ENCODE data around the gene VEZT. TPM values are rescaled to one million over a fixed set of nuclear protein-coding genes. Genes with fewer than 3 reads are reported as not detected.

The VEZT gene
- total and polyA plus RNA-seq, 10 of the 15 experiments (the other 5 are each of a cell fraction or from before 2014, with no cell fraction given): 32.8 to 134 (median 66.2) TPM

DNA sequence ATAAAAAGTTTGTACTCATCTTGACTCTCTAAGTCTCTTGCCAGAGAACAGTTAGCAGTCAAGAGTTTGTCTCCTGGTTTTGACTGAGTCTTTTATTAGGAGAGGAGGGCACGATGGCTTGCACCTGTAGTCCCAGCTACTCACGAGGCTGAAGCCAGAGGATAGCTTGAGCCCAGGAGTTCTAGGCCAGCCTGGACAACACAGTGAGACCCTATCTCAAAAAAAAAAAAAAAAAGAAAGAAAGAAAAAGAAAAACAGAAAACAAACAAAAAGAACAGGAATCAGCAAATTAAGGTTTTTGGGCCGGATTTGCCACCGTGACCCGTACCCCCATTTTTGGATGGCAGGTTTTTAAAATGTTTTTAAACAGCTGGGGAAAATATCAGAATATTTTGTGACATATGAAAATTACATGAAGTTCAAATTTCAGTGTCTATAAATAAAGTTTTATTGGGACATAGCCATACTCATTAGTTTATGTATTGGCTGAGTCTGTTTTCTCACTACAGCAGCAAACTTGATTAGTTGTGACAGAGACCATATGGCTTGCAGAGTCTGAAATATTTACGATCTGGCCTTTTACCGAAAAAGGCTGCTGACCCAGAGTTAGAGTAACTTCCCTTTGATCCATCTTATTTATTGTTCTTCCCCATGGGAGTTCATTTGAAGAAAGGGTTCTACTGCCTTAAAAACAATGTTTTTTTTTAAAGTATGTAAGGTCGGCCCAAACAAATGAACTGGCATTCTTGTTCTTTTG is 31.2 kb downstream of the VEZT start:
- Histone ChIP-seq H3K36me3 (ENCODE audit: control insufficient read depth in 2 of 2, insufficient read depth in 2 of 2, low read length in 1 of 2) (no peaks in the 10 kb centered on the region), H4K20me1 (ENCODE audit: control insufficient read depth, insufficient read depth) (no peaks in the 10 kb centered on the region), H3K79me2 (ENCODE audit: control insufficient read depth, insufficient read depth, low read length) (peaks cover 14% of the 10 kb centered on the region), H3K27ac (ENCODE audit: control insufficient read depth, insufficient read depth) (no peak overlapping the region), H3K4me1 (ENCODE audit: control insufficient read depth, insufficient read depth, low read length) (no peaks in the 10 kb centered on the region), H3K4me2 (ENCODE audit: control insufficient read depth, insufficient read depth) (no peak overlapping the region), H3K9ac (ENCODE audit: control insufficient read depth, insufficient read depth, low read length) (no peak overlapping the region), H2AFZ (ENCODE audit: control insufficient read depth, low read depth, low read length) (no peak overlapping the region), H3K4me3 (no peak overlapping the region), H3K27me3 (replicated peaks in 1 of 2; ENCODE audit: control insufficient read depth in 2 of 2, insufficient read depth in 2 of 2, low read length in 1 of 2) (no peaks in the 10 kb centered on the region), H3K9me3 (replicated peaks; ENCODE audit: control insufficient read depth, insufficient read depth, low read length) (no peaks in the 10 kb centered on the region)
- intact Hi-C loops (cut with micrococcal nuclease; ENCODE audit: unreplicated experiment): no loop called here
- ChIA-PET SMC1A (ENCODE audit: uncharacterized antibody, unreplicated experiment) (no interaction called here), POLR2A (no interaction called here), RAD21 (ENCODE audit: unreplicated experiment) (interaction anchor here (0.5 kb wide), 1 partner anchor 241 kb away, joined by 5 read pairs; no protein-coding TSS in a partner anchor), CTCF (no interaction called here)
- TF ChIP-seq YBX1 (IDR thresholded peaks at IDR 0.05): no peak
- TF ChIP-seq ZBTB40 (IDR thresholded peaks at IDR 0.05; ENCODE audit: borderline replicate concordance): peak; percentile 67
- 98% methylated on average over 8 of the region's 8 CpGs for WGBS (ENCODE audit: insufficient coverage, insufficient replicate concordance, low lambda C conversion rate, missing lambda C conversion rate)
- in situ Hi-C loops (cut with MboI): no loop called here
- FAIRE-seq (no peak), ATAC-seq (no peak), DNase-seq (ENCODE audit: low read depth, low spot score) (no peak)
- no TSS peak for BruUV-seq (replicated peaks)
